ENCODE data around the gene GAP43.

- TF ChIP-seq CTCF (IDR thresholded peaks at IDR 0.05) (no peak), POLR2A (IDR thresholded peaks at IDR 0.05) (no peak)
These were observed 97.7 kb downstream of the GAP43 start for GRCh38 chr3:115720983-115721382.

All from adrenal gland (tissue), 5 donors.